Ammon's horn (tissue), 1 donor: ENCODE results near the gene USP3.
A peak's percentile ranks its signal among the peaks of the same experiment; 100 is the strongest.
"Not testable (repeated sequence)": the region's sequence is repeated elsewhere in the genome, so short reads cannot be mapped to it uniquely, and the experiment has no call there.

Source experiments
- DNase-seq: peaks from one replicate; pipeline ENCODE4 v3.0.0-alpha.2; 2016; ENCODE audit warnings: low spot score

Gene USP3

DNA sequence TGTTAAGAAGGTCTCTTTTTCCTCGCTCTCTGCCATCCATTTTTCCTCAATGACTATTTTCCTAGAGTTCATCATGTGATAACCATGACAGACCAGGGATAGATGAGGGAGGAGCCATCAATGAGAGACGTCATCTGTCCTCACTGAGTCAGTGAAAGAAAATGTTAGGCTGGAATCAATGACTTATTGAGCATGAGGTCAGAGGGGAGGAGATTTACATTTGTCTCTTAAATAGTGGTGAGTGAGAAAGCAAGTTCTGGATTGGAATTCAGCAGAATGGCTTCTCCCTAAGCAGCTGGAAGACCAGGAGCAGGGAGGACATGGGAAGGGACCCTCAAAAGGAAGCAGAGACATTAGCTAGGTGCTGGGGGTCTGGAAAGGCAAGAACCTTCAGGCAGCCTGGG is 28.2 kb upstream of the USP3 start:
- no peak for DNase-seq

DNA sequence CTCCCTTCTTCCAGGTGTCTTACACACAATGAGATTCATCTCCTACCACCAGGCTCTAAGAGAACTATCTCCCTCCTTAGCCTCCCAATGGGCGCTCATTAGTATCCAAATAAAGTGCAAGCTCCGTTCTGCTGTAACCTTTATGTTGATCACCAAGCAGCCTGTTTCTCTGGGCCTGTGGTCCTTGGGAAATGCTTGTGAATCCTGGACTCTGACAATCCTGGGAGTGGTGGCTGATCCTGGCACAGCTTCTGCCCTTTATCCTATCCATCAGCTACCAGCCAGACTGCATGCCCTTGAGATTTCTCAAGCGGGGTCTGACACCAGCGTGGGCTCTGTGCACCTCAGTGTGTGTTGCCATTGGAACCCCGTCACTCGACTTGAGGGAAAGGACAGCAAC is 26.1 kb upstream of the USP3 start:
- no peak for DNase-seq

DNA sequence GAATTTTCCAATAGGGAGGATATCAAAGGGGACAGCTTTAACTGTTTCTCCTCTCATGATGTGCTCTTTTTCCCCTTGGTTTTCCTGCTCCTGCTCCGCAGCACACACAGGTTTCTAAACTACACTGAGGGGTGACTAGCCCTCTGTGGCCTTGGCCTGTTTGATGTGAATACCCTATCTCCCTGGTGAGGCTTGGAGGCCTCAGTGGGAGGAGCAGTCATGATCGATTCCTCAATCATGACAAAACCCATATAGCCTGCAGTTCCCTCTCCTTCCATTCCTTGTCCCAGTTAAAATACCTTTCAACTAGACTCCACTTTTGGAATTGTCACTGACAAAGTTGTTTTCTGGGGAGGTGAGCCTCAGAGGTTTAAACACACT is 24.0 kb upstream of the USP3 start:
- no peak for DNase-seq

DNA sequence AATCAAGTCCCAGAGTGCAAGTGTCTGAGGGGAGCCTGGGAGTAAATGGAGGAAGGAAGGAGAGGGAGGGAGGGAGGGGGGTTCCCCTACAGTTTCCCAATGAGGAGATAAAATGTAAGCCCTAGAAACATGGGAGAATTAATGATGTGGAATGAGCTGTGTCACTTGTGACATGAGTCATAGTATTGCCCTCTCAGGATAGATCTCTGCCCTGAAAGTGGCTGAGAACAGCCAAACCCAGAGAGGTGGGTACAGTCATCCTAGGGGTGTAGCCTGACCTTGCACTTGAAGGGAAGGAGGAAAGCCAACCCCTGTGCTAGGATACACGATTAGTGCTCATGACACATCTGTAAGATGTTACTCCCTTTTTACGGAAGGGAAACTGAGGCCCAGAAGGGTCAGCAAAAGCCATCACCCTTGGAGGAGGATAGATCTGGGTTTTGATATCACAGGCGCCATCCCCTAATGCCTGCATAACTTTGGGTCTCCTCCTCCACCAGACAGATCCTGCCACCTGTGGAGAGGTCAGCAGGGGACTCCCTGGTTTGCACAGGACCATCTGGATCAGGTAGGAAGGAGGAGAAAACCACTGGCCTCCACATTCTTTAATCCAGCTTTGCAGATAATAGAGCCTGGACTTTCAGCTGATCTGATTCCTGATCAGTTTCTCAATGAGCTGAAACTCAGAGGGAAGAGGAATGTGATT is 23.1 kb upstream of the USP3 start:
- DNase-seq = no peak

DNA sequence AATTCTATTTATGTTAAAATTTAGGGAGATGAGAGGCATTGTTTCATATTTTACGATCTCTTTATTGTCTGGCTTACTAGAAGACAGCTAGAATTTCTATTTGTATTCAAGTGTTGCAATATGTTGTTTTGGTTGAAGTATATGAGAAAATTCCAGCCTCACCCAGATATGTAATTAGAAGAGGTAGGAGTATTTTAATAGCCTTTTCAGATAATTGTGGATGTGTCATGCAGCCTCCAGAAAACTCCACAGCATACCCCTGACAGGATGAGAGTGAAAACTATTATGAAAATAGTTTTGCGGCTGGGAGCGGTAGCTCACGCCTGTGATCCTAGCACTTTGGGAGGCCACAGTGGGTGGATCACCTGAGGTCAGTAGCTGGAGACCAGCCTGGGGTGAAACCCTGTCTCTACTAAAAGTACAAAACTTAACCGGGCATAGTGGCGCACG is 21.5 kb upstream of the USP3 start:
- no peak for DNase-seq

DNA sequence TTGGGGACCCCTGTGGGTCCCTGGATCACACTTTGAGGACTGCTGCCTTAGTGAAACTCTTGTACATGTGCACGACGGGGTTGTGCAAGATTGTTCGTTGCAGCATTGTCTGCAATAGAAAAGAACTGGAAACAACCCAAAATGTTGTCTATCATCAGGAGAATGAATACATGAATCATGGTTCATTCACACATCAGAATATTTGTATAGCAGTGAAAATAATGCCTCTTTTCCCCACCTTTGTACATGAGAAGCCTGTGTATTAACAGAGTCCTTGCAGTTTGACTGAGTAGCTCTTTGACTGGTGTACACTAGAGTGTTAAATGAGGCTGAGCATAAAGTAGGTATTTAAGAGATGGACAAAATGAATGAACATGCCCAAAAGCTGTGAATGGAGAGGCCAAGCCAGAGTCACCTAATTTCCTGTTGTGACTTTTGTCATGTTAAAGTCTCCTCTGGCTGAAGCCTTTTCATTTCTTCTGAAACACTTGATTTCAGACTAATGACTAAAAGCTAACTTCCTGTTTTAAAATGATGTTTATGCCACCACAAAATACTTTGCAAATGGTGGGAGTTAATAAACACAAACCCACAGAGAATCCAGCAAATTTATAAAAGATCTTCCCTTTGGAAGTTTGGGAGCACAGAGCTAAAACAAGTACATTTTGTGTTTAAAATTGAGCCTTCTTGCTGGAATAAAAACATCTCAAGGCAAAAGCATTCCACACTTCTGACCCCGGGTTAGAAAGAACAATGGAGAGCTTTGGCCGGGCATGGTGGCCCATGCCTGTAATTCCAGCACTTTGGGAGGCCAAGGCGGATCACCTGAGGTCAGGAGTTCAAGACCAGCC is 20.6 kb upstream of the USP3 start:
- DNase-seq = no peak

DNA sequence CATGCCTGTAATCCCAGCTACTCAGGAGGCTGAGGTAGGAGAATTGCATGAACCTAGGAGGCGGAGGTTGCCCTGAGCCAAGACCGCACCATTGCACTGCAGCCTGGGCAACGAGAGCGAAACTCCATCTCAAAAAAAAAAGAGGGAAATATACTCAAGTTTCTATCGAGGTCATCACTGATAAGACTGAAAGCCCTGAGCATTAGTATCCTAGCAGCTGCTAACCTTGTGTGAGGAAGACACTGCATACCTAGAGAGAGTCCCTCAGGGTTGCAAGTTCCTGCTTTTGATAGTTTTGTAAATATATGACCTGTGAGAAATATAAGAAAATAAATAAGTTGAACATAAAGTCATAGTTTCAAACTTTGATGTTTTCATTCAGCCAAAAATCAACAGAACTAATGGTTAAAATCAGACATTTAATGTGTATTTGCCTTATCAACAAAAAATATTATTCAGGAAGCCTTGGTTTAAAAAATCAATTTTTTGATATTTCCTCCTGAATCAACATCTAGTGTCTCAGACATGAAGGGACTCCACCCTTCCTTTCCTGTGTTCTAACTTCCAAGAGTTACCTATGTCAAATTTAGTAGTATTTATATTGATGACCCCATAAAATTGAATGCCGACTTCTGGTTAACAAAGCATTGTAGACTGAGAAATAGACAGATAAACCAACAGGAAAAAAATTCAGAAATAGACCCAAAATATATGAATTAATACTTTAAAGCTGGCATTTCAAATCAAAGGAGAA is 19.8 kb upstream of the USP3 start:
- no peak for DNase-seq

DNA sequence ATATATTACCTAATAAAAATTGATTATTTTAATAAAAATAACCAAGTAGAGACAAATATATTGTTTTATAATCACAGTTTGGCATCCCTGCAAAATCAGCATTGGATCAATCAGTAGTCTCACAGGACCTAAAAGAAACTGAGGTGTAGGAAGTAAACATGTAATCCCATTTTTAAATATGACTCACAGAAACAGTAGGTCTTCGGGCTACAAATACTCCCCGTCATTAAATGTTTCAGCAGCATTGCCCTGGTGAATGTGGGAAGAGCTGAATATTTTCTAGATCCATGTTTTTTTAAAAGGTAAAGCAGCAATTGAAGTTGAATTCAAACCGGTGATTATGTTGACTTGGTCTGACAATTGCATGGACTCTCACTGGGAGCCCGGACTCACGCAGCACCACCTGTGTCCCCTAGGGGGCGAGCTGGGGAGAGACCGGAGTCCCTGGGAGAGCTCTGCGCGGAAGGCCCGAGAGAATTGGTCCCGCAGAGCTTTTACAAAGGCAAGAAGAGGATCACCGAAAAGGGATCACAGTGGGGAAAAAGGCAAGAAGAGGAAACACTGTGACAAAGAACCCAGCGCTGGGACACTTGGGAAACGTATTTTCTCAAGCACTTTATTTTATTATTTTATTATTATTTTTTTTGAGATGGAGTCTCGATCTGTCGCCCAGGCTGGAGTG is 17.2 kb upstream of the USP3 start:
- DNase-seq = peak; percentile 87

DNA sequence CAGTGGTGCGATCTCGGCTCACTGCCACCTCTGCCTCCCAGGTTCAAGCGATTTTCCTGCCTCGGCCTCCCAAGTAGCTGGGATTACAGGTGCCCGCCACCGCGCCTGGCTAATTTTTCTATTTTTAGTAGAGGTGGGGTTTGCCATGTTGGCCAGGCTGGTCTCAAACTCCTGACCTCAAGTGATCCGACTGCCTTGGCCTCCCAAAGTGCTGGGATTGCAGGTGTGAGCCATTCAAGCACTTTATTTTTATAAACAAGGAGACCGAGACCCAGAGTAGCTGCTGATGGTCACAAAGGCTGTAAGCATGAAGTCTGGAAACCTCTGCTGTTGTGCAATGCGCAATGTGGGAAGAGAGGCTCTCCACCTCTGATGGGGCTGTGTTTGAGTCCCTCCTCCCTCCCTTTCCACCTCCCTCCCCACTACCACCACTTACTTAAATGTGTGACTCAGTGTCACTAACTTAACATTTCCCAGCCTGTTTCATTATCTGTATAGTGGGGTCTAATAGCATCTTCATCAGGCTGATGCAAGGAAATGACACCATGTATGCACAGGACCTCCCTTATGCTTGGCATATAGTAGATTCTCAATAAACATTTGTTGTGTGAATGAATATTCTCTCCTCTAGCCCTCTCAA is 16.5 kb upstream of the USP3 start:
- not testable (repeated sequence) for DNase-seq

DNA sequence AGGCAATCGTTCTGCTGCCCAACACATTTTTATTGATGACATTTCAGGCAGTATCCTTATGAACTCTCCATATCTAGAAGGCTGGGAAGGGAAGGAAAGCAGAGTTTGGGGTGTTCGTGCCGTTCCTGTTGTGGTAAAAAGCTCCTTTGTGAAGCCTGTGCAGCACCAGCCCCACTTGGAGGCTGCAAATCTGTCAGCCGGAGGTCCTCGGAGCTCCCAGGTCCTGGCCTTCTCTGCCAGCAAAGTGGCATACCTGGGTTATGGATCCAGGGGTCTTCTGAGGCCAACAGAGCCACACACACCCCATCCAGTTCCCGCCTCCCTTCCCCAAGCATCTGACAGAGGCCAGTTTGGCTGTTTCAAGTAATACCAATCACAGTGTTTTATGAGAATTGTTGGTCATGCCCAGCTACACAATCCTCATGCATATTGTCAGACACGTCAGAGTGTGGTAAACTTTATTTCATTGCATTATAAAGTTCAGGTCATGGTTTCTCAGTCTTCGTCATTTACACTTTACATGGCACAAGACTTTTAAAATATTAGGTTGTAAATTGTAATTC is 15.9 kb upstream of the USP3 start:
- DNase-seq = no peak

DNA sequence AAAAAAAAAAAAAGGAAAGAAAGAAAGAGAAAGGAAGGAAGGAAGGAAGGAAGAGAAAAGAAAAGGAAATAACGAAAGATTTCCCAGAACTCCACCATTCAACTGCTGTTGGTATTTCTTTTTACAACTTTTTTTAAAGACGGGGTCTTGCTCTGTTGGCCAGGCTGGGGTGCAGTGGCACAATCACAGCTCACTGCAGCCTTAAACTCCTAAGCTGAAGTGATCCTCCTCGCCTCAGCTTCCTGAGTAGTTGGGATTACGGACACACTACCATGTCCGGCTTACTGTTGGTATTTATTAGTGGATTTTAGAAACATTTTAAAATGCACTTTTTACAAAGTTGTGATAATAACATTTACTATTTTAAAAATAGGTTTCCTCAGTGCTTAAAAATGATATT is 15.0 kb upstream of the USP3 start:
- DNase-seq = no peak

DNA sequence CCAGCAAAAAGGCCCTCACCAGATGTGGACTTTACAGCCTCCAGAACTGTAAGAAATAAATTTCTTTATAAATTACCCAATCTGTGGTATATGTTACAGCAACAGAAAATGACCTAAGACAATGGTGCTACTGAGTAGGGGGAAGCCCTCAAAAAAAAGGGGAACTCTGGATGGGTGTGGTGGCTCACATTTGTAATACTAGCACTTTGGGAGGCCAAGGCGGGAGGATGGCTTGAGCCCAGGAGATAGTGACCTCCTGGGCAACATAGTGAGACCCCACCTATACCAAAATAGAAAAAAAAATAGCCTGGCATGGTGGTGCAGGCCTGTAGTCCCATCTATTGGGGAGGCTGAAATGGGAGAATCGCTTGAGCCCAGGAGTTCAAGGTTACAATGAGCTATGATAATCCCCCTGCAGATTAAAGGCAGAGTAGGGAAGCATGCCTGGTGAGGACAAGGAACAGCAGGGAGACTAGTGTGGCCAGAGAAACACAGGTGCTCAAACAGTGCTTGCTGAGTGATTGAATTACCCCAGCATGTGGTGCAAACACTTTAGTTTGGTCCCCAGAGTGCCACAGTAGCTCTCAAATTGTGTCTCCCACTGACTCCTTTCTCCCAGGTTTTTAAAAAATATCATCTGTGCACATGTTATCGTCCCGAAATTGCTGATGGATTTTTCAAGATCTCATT is 13.9 kb upstream of the USP3 start:
- DNase-seq = no peak

DNA sequence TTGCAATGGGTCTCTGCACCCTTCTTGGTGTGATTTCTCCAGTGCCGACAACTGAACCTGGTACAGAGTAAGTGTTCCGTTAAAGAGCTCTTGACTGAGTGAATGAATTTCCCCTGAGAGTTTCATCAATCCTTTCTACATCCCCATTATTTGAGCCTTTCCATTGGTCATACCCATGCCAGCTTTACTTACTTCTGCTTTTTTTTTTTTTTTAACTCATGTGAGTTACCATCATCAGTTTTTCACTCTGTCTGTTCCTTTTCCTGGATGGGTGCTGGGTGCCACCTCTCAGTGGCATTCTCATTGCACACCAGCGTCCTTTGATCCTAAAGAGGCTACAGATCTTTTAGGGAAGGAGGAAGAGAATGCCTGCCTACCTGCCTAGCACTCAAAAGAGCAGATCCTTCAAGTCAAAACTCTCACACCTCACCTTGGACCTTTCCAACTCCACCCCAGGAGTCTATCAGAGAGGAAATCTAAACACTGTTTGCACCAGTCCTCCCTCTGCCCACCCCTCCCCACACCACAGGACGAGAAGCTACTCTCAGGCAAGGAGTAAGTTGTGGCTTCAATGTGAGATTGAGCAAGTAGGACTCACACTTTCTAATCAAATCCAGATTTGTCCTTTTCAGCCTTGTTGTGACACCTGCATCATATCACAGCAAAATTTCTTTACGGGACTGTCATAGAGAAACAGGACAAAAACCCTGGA is 13.1 kb upstream of the USP3 start:
- DNase-seq = no peak

DNA sequence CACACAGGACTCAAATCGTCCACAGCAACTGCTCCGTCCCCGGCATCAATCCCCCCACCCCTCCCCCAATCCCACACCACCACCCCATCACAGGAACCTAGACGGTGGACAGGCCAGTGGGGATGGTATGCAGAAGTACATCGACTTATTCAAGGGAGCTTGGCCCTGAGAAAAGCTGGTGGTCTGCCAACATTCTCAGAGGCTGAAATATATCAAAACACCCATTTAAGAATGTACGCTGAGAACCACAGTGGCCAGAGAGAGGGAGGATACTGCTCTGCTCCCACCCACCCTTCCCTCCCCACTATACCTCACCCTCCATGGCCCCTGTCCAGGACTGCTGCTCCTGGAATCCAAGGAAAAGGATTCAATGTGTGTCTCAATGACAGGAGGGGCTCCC is 12.4 kb upstream of the USP3 start:
- no peak for DNase-seq

DNA sequence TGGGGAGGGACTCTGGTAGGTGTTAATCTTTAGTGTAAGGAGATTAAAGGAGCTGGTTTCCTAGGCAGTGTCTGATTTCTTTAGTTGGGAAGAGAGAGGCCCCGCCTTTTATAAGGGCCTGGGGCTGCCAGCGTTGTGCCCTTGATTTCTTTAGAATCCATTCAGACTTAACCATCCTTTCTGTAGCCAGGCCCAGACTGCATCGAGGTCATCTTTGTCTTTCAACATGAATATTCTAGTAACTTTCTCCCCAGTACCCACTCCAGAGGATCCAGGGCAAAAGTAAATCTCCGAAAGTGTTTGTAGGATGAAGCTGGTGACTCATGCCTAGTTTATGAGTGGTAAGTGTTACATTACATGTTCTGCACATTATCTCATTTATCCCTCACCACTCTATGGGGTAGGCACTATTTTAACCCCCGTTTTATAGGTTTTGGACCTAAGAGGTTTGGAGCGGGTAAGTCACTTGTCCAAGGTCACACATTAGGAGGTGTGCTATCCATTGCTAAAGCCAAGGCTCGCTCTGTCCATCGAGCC is 11.8 kb upstream of the USP3 start:
- DNase-seq = no peak

DNA sequence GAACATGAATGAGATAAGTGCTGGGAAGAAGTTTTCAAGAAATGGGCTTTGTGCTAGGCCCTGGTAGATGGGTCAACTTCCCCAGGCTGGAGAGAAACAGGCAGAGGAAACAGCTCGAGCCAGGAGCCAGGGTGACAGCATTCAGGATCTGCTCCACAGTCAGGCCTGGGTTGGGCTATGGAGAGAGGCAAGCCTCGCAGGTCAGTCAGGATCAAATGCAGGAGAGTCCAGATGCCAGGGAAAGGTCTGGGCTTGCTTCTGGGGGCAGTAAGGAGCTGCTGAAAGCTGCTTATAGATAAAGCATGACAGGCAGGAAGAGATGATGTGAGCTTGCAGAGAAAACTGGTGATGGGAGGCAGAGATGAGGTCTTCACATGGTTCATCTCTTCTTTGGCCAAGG is 11.0 kb upstream of the USP3 start:
- no peak for DNase-seq

DNA sequence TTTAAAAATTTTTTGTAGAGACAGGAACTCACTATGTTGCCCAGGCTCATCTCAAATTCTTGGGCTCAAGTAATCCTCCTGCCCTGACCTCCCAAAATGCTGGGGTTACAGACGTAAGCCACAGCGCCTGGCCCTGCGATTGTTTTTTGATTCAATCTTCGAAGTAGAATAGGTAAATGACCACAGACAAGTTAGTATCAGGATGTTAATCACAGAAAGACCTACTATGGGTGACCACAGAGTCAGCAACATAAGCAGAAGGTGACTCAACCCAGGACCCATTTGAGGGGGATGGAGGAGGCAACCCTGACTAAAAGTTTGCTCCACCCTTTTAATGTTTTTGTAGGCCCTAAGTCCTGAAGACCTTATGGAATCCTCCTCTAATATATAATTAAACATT is 10.0 kb upstream of the USP3 start:
- no peak for DNase-seq

DNA sequence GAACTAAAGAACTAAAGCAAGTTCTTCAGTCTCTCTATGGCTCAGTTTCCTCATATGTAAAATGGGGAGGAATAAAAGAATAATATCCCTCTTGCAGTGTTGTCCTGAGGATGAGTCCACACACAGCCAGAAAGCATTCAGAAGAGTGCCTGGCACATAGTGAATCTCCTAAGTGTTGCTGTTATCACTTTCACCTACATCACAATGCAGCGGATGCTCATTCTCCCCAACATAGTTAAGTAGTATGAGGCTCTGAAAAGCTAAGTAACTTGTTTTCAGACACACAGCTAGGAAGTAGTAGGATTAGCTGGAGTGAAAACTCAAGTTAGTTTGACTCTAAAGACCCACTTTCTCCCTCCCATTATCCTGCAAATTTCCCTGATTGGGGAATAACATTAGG is 9.1 kb upstream of the USP3 start:
- DNase-seq = no peak

DNA sequence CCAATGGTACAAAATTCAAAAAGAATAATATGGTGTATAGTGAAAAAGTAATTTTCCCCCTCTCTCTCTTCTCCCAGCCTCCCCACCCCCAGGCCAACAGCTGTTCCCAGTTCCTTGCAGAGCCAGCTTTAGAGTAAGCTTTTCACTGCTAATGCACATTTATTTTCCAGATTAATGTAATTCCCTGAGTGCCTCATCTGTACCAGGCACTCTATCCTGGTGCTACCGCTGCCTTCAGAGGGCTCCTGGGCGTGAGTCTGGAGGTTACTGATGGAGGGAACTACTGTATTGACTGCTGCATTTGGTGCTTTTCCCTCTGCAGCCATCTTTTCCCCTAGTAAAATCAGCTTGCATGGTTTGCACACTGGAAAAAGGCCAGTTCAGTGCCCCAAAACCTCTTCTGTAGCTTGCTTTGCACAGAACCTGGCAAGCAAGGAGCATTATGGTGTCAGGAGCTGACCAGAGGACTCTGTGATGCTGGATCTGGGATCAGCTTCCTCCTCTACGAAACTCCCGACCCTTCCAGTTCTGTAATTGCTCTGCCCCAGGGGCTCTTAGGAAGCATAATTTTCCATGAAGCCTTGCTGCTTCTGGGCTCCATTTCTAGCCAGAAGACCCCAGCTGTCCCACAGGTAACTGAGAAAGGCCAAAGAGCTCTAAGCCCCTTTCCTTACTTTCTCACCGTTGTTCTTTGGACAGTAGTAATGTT is 8.5 kb upstream of the USP3 start:
- DNase-seq = no peak
